Skin of body (tissue), 2 donors: ENCODE data around the gene SOD3. TPM values are rescaled to one million over a fixed set of nuclear protein-coding genes. Genes with fewer than 3 reads are reported as not detected.

Experiments used
- DNase-seq: peaks from one replicate; lab custom pipeline; 2025; lab: John Stamatoyannopoulos, UW
- total RNA-seq: library from RNA; depleted of rRNA; stranded (reverse); fragments of >200 nt; gene quantifications from one replicate; pipeline ENCODE4 v1.2.3, GENCODE V29; 2014

The SOD3 gene
- total RNA-seq, 1 donor from 2014 or later = 15.2 TPM

GRCh38 chr4:24775032-24775605, 20.3 kb upstream of the SOD3 start:
- no peak for DNase-seq

- DNase-seq = no peak
Observed at GRCh38 chr4:24775750-24776149, 19.6 kb upstream of the SOD3 start.

DNA sequence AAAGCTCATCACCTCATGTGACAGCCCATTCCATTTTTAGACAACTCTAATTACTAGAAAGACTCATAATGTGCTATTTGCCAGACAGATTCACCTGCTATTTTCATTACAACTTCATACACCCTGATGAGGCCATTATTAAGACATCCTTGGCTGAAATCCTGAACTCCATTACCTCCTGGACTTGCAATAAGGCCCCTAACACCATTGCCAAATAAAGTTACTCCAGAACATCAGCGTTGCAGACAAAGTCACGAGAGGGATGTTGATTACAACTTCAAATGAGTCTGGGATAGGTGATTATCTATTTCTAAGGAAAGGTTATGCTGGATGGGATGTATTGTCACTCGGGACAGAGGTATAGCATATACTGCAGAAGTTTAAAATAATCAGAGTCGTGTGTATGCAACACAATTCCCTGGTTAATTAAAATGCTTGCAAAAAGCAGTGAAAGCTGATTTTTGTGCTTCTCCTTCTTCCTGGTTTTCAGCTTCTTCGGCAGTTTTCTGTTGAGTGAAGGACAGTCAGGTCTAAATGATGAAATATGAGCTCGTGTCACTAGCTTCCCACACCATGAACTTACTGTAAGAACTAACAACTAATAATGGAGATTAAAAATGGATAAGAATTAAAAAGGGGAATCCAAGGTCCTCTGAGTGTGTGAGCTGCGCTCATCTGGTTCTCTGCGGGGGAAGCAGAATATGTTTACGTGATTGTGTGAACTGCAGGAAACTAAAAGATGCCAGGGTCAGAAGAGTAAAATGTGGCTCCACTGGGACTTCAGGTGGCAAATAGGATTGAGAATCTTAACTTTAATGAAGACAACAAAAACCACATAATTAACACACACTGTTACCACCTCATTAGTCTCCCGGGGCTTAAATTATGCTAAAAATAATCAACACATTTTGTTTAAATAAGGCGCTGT, 17.6 kb upstream of the SOD3 start:
- DNase-seq = no peak

GRCh38 chr4:24778464-24779225, 16.7 kb upstream of the SOD3 start:
- peak; percentile 92 for DNase-seq

DNA sequence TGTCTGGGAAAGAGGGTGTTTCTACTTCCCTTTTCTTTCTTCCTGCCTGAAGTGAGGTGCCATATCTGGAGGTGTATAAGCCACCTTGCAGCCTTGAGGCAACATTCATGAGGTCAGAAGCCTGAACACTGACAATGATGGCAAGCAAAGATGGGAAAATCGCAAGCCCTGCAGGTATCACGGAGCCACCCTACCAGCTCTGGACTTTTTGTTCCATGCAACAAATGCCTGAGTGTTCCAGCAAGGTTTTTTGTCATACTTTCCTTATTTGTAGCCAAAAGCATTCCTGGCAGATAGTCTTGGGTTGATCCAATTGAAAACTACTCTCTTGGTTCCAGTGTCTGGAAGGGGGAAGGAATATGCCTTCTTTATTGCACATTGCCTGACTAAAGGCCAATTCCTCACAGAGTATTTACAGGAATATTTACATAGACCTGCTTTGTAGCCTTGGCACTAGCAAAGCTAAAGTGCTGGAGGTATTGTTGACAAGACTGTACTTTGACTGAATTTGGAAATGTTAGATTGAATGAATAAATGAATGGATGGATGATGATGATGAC, 14.4 kb upstream of the SOD3 start:
- DNase-seq = peak; percentile 38

- DNase-seq = peak; percentile 12
Observed at GRCh38 chr4:24781999-24782745, 13.2 kb upstream of the SOD3 start.

DNA sequence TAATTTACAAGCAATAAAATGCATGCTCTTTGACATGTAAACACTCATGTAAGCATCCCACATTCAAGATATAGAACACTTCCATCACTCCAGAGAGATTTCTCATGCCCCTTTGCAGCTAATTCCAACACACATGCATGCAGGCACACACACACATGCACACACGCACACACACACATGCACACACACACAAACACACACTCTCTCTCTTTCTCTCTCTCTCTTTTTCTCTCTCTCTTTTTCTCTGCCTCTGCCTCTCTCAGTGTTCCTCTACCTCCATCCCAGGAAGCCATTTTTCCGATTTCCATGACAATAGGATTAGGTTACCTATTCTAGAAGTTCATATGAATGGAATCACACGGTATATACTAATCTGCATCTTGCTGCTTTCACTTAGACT, 11.9 kb upstream of the SOD3 start:
- no peak for DNase-seq

GRCh38 chr4:24791043-24791442, 4.3 kb upstream of the SOD3 start:
- DNase-seq = no peak

DNA sequence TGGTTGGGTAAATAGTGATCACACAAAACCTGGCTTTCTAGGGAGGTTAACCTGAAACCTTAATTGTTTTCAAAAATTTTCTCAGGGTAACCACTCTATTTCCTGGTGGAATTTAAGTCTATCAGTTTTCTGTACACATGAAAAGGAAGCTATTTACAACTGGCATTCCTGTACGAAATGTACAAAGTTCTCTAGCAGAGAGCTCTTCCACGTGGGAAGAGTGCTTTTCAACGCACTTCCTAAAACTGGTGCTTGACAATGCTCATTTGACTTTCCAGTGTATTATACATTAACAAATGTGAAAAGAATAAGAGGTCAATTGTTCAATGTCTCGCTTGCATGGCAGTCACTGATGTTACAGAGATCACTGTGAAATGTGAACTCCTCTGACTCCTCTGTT, 2.8 kb upstream of the SOD3 start:
- DNase-seq = no peak

DNA sequence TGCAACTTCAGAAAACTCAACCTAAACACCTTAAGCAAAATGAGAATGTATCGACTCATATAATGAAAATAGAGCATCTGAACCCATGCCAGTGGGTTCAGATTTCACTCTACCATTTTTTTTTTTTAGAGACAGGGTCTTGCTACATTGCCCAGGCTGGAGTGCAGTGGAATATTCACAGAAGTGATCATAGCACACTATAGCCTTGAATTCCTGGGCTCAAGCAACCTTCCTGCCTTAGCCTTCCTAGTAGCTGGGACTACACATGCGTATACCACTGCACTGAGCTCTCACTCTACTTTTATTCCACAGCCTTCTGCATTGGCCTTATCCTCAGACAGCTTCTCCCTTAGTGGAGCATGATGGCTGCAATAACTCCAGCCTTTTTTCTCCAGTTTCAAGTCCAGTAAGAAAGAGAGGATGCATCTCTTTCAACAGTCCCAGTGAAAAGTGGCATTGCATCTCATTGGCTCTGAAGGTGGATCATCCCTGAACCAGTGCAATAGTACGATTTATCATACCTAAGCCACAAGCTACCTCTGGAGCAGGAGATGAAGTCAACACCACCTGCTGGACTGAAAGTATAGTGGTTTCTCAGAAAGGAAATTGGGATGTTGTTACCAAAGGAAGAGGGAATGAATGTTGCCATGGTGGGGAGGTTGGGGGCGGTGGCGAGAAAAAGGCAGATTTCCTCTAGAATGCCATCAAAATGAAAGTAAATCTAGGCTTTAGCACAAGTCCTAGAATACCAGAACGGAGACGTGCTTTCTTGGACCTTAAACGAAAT, 2.0 kb upstream of the SOD3 start:
- DNase-seq = no peak

- no peak for DNase-seq
Observed at GRCh38 chr4:24794051-24794450, 1.3 kb upstream of the SOD3 start.

- peak; percentile 45 for DNase-seq
Observed at GRCh38 chr4:24794480-24794879, 893 bp upstream of the SOD3 start.

DNA sequence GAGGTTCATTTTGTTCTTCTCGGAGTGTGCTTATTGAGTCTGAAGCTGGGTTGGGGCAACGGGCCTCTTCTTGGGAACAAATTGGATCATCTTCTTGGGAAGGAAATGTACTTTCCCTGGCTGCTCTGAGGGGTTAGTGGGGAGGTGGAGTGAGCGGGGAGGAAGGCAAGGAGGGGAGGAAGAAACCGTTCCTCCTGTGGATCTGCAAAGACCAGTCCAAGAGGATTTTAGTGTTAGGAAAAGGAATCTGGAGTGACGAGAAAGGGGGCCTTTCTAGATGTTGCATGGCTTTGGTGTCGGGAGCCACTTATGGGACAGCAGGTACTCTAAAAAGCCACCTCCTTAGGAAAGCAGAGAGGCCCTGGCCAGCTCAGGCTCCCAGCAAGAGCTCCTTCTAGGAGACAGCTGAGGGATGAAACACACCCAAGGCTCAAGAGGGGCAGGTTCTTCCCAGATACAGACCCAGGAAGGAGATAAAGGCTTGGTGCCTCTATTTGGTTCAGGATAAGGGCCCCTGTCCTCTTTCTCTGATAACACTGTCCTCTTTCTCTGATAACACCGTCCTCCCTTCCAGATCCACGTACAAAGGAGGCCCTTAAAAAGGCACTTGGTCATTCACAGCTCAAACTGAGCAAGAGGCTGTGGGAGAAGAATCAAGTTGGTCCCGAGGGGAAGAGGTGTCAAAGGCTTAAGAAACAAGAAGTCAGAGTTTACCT, 451 bp downstream of the SOD3 start:
- DNase-seq = peak; percentile 80

DNA sequence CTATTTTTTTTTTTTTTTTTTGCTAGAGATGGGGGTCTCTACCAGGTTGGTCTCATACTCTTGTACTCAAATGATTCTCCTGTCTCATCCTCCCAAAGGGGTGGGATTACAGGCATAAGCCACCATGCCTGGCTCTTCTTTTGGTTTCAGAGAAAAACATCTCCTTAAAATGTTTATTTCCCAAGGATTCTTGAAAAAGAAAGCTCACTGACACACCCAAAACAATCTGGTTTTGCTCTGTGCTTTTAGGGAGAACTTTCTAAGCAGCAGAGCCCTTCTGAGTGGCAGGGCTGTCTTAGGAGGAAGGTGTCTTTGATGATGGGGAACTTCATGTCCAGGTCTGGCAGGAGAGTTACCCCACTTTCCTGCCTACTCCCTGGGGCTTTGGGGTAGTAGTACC, 1.2 kb downstream of the SOD3 start:
- DNase-seq = no peak

DNA sequence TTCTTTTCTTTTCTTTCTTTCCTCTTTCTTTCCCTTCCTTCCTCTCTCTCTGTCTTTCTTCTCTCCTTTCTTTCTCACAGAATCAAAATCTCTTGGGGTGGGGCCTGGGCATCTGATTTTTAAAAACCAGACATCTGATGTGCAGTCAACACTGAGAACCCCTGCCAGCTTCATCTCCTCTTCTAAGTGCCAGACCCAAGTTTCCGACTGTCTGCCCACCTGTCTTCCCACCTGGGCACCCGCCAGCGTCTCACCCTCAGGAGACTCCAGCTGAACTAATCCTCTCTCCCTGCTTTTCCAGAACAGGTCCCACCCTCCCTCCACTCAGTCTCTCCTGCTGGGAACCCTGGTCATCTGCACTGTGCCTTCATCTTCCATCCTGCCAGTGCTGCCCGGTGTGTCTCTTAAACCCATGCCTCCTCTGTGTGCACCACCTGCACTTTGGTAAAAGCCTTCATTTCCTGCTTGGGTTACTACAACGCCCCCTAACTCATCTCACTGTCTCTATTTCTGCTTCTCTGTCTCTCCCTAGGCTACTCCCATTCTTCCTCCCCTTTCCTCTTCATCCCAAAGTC, 2.8 kb downstream of the SOD3 start:
- no peak for DNase-seq

DNA sequence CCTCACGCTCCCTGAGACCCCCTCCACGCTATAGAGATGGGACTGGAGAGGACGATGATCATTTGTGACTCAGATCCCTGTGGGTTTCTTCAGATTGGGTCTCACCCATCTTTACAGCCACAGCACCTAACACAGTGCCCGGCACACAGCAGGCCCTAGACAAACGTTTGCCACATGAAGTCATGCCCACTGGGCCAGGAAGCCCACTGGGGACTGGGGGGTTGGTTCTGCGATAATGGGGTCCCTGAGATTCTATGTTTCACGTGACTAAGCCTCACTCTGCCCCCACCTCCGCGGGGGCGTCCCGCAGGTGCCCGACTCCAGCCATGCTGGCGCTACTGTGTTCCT, 3.8 kb downstream of the SOD3 start:
- no peak for DNase-seq

DNA sequence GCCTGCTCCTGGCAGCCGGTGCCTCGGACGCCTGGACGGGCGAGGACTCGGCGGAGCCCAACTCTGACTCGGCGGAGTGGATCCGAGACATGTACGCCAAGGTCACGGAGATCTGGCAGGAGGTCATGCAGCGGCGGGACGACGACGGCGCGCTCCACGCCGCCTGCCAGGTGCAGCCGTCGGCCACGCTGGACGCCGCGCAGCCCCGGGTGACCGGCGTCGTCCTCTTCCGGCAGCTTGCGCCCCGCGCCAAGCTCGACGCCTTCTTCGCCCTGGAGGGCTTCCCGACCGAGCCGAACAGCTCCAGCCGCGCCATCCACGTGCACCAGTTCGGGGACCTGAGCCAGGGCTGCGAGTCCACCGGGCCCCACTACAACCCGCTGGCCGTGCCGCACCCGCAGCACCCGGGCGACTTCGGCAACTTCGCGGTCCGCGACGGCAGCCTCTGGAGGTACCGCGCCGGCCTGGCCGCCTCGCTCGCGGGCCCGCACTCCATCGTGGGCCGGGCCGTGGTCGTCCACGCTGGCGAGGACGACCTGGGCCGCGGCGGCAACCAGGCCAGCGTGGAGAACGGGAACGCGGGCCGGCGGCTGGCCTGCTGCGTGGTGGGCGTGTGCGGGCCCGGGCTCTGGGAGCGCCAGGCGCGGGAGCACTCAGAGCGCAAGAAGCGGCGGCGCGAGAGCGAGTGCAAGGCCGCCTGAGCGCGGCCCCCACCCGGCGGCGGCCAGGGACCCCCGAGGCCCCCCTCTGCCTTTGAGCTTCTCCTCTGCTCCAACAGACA, 4.4 kb downstream of the SOD3 start:
- DNase-seq = no peak

DNA sequence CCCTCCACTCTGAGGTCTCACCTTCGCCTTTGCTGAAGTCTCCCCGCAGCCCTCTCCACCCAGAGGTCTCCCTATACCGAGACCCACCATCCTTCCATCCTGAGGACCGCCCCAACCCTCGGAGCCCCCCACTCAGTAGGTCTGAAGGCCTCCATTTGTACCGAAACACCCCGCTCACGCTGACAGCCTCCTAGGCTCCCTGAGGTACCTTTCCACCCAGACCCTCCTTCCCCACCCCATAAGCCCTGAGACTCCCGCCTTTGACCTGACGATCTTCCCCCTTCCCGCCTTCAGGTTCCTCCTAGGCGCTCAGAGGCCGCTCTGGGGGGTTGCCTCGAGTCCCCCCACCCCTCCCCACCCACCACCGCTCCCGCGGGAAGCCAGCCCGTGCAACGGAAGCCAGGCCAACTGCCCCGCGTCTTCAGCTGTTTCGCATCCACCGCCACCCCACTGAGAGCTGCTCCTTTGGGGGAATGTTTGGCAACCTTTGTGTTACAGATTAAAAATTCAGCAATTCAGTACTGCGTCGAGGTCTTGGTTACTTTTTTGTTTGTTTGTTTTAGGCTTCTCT, 5.0 kb downstream of the SOD3 start:
- DNase-seq = no peak
